ENCODE measurements around the gene EIF3J.
A peak's percentile ranks its signal among the peaks of the same experiment; 100 is the strongest.
"Not testable (repeated sequence)": the region's sequence is repeated elsewhere in the genome, so short reads cannot be mapped to it uniquely, and the experiment has no call there.

Gene EIF3J

GRCh38 chr15:44536962-44537734 is at the start of gene EIF3J:
Gene EIF3J (plus strand): TSS chr15:44537147. CDS start chr15:44537195, 48 bp downstream.
- Mint-ChIP-seq H3K36me3 (peaks cover 18% of the 10 kb centered on the region), H3K4me3 (peak within 1 kb of the TSS; percentile 89), H3K9me3 (no peaks in the 10 kb centered on the region), H3K27ac (peak within 1 kb of the TSS; percentile 87), H3K27me3 (no peaks in the 10 kb centered on the region), H3K4me1 (peaks cover 42% of the 10 kb centered on the region)
- peak; percentile 98 for ATAC-seq

- Mint-ChIP-seq H3K4me1 (peaks cover 5% of the 10 kb centered on the region), H3K27ac (peak overlapping the region; percentile 23), H3K36me3 (peaks cover 43% of the 10 kb centered on the region), H3K9me3 (no peaks in the 10 kb centered on the region), H3K4me3 (no peak overlapping the region), H3K27me3 (no peaks in the 10 kb centered on the region)
- ATAC-seq = no peak
These were observed 47.5 kb upstream of the EIF3J start for GRCh38 chr15:44489464-44489863.

GRCh38 chr15:44490622-44491021 is 46.3 kb upstream of the EIF3J start:
- Mint-ChIP-seq H3K9me3 (no peaks in the 10 kb centered on the region), H3K27me3 (no peaks in the 10 kb centered on the region), H3K36me3 (peaks cover 43% of the 10 kb centered on the region), H3K27ac (no peak overlapping the region), H3K4me3 (no peak overlapping the region), H3K4me1 (peaks cover 5% of the 10 kb centered on the region)
- no peak for ATAC-seq

GRCh38 chr15:44492040-44492439 is 44.9 kb upstream of the EIF3J start:
- H3K27ac Mint-ChIP-seq = no peak overlapping the region
- no peak overlapping the region for H3K4me3 Mint-ChIP-seq
- H3K9me3 Mint-ChIP-seq = no peaks in the 10 kb centered on the region
- ATAC-seq = no peak
- H3K36me3 Mint-ChIP-seq = peaks cover 48% of the 10 kb centered on the region
- H3K4me1 Mint-ChIP-seq = peaks cover 5% of the 10 kb centered on the region
- H3K27me3 Mint-ChIP-seq = no peaks in the 10 kb centered on the region

- Mint-ChIP-seq H3K27ac (no peak overlapping the region), H3K36me3 (peaks cover 42% of the 10 kb centered on the region), H3K4me3 (no peak overlapping the region), H3K4me1 (peaks cover 5% of the 10 kb centered on the region), H3K27me3 (no peaks in the 10 kb centered on the region), H3K9me3 (no peaks in the 10 kb centered on the region)
- ATAC-seq = no peak
These were observed 44.3 kb upstream of the EIF3J start for GRCh38 chr15:44492672-44493071.

GRCh38 chr15:44495562-44495961 is 41.4 kb upstream of the EIF3J start:
- Mint-ChIP-seq H3K27ac (no peak overlapping the region), H3K4me3 (no peak overlapping the region), H3K36me3 (peaks cover 35% of the 10 kb centered on the region), H3K4me1 (no peaks in the 10 kb centered on the region), H3K9me3 (no peaks in the 10 kb centered on the region), H3K27me3 (no peaks in the 10 kb centered on the region)
- ATAC-seq = no peak

- Mint-ChIP-seq H3K4me1 (no peaks in the 10 kb centered on the region), H3K27me3 (no peaks in the 10 kb centered on the region), H3K9me3 (no peaks in the 10 kb centered on the region), H3K36me3 (peaks cover 34% of the 10 kb centered on the region), H3K4me3 (no peak overlapping the region), H3K27ac (peak overlapping the region; percentile 40)
- no peak for ATAC-seq
These were observed 36.4 kb upstream of the EIF3J start for GRCh38 chr15:44500555-44500954.

- H3K4me3 Mint-ChIP-seq = no peak overlapping the region
- H3K36me3 Mint-ChIP-seq = peaks cover 28% of the 10 kb centered on the region
- H3K27me3 Mint-ChIP-seq = no peaks in the 10 kb centered on the region
- H3K9me3 Mint-ChIP-seq = no peaks in the 10 kb centered on the region
- peak overlapping the region; percentile 40 for H3K27ac Mint-ChIP-seq
- no peaks in the 10 kb centered on the region for H3K4me1 Mint-ChIP-seq
- no peak for ATAC-seq
These were observed 35.1 kb upstream of the EIF3J start for GRCh38 chr15:44501768-44502366.

GRCh38 chr15:44516436-44516835 is 20.5 kb upstream of the EIF3J start:
- Mint-ChIP-seq H3K27me3 (no peaks in the 10 kb centered on the region), H3K9me3 (no peaks in the 10 kb centered on the region), H3K4me1 (no peaks in the 10 kb centered on the region), H3K36me3 (peaks cover 17% of the 10 kb centered on the region), H3K4me3 (no peak overlapping the region), H3K27ac (no peak overlapping the region)
- ATAC-seq = no peak

- Mint-ChIP-seq H3K4me3 (no peak overlapping the region), H3K36me3 (peaks cover 17% of the 10 kb centered on the region), H3K27ac (no peak overlapping the region), H3K27me3 (no peaks in the 10 kb centered on the region), H3K9me3 (no peaks in the 10 kb centered on the region), H3K4me1 (no peaks in the 10 kb centered on the region)
- no peak for ATAC-seq
These were observed 17.4 kb upstream of the EIF3J start for GRCh38 chr15:44519537-44519936.

GRCh38 chr15:44525018-44525417 is 11.9 kb upstream of the EIF3J start:
- Mint-ChIP-seq H3K4me3 (no peak overlapping the region), H3K4me1 (no peaks in the 10 kb centered on the region), H3K36me3 (peaks cover 8% of the 10 kb centered on the region), H3K27ac (no peak overlapping the region), H3K9me3 (no peaks in the 10 kb centered on the region), H3K27me3 (no peaks in the 10 kb centered on the region)
- no peak for ATAC-seq

- Mint-ChIP-seq H3K9me3 (no peaks in the 10 kb centered on the region), H3K27ac (no peak overlapping the region), H3K4me3 (no peak overlapping the region), H3K36me3 (peaks cover 15% of the 10 kb centered on the region), H3K4me1 (no peaks in the 10 kb centered on the region), H3K27me3 (no peaks in the 10 kb centered on the region)
- ATAC-seq = no peak
These were observed 9.7 kb upstream of the EIF3J start for GRCh38 chr15:44527241-44527640.

GRCh38 chr15:44529864-44530604 is 6.9 kb upstream of the EIF3J start:
- Mint-ChIP-seq H3K9me3 (no peaks in the 10 kb centered on the region), H3K27ac (no peak overlapping the region)

GRCh38 chr15:44530653-44531052 is 6.3 kb upstream of the EIF3J start:
- H3K4me1 Mint-ChIP-seq = peaks cover 10% of the 10 kb centered on the region
- H3K27me3 Mint-ChIP-seq = no peaks in the 10 kb centered on the region
- no peaks in the 10 kb centered on the region for H3K9me3 Mint-ChIP-seq
- no peak for ATAC-seq
- H3K27ac Mint-ChIP-seq = no peak overlapping the region
- peaks cover 16% of the 10 kb centered on the region for H3K36me3 Mint-ChIP-seq
- no peak overlapping the region for H3K4me3 Mint-ChIP-seq

More at GRCh38 chr15:44529864-44530604, 6.9 kb upstream of the EIF3J start:
- no peak for ATAC-seq
- no peaks in the 10 kb centered on the region for H3K27me3 Mint-ChIP-seq
- peaks cover 3% of the 10 kb centered on the region for H3K4me1 Mint-ChIP-seq
- no peak overlapping the region for H3K4me3 Mint-ChIP-seq
- H3K36me3 Mint-ChIP-seq = peaks cover 15% of the 10 kb centered on the region

- not testable (repeated sequence) for H3K4me3 Mint-ChIP-seq, H3K27me3 Mint-ChIP-seq, H3K27ac Mint-ChIP-seq, ATAC-seq, H3K9me3 Mint-ChIP-seq
- H3K4me1 Mint-ChIP-seq = peaks cover 15% of the 10 kb centered on the region
- peaks cover 12% of the 10 kb centered on the region for H3K36me3 Mint-ChIP-seq
These were observed 4.7 kb upstream of the EIF3J start for GRCh38 chr15:44532275-44532674.

All from stimulated activated memory B cell treated with anti-CD40 and anti-IgM and Interleukin-4, amounts not matched to agents 10 μg/mL and 1 μg/mL and 100 μg/mL, for 72 hours (primary cell).